Pons (tissue), 1 donor: Measurements from ENCODE around the gene GPC4.
"Not testable (repeated sequence)": the region's sequence is repeated elsewhere in the genome, so short reads cannot be mapped to it uniquely, and the experiment has no call there.

Experiments used
- DNase-seq: peaks from one replicate; pipeline ENCODE4 v3.0.0-alpha.2; 2016; ENCODE audit warnings: low spot score

GPC4 gene

GRCh38 chrX:133305348-133305747 lies 109.9 kb downstream of the GPC4 start:
- no peak for DNase-seq

GRCh38 chrX:133302775-133303445 lies 112.4 kb downstream of the GPC4 start:
- no peak for DNase-seq

- no peak for DNase-seq
These were observed 114.7 kb downstream of the GPC4 start for GRCh38 chrX:133300591-133300990.

GRCh38 chrX:133297284-133297683 lies 118.0 kb downstream of the GPC4 start:
- no peak for DNase-seq

- DNase-seq, result no peak
These were observed 121.2 kb downstream of the GPC4 start for GRCh38 chrX:133294126-133294525.

GRCh38 chrX:133290076-133290475 lies 125.2 kb downstream of the GPC4 start:
- DNase-seq, result no peak

GRCh38 chrX:133287860-133288259 lies 127.4 kb downstream of the GPC4 start:
- no peak for DNase-seq

- DNase-seq, result no peak
These were observed 129.9 kb downstream of the GPC4 start for GRCh38 chrX:133285341-133285740.

GRCh38 chrX:133279112-133279730 lies 136.1 kb downstream of the GPC4 start:
- DNase-seq, result not testable (repeated sequence)

GRCh38 chrX:133273180-133273579 lies 142.1 kb downstream of the GPC4 start:
- DNase-seq, result no peak

- no peak for DNase-seq
These were observed 146.1 kb downstream of the GPC4 start for GRCh38 chrX:133269168-133269567.

GRCh38 chrX:133267621-133268020 lies 147.7 kb downstream of the GPC4 start:
- no peak for DNase-seq

GRCh38 chrX:133265331-133265730 lies 150.0 kb downstream of the GPC4 start:
- no peak for DNase-seq

GRCh38 chrX:133258481-133258880 lies 156.8 kb downstream of the GPC4 start:
- no peak for DNase-seq

GRCh38 chrX:133254666-133255065 lies 160.6 kb downstream of the GPC4 start:
- no peak for DNase-seq

- DNase-seq, result no peak
These were observed 164.1 kb downstream of the GPC4 start for GRCh38 chrX:133251204-133251603.

- peak; percentile 0 for DNase-seq
These were observed 164.8 kb downstream of the GPC4 start for GRCh38 chrX:133250184-133251100.
